ENCODE results near the gene SLC35G1. TPM values are rescaled to one million over a fixed set of nuclear protein-coding genes. Genes with fewer than 3 reads are reported as not detected.

Gene SLC35G1
- total and polyA plus RNA-seq, 2 of the 13 experiments (the other 11 are each of a cell fraction or from before 2014, with no cell fraction given): 2.5 to 4.5 TPM

GRCh38 chr10:93893646-93894515 is at the start of gene SLC35G1 (continued):
- TF ChIP-seq ZC3H13 (CRISPR knock-in tag; IDR thresholded peaks at IDR 0.05): 0 out of 2 replicates have a peak, but pooled peaks have one; percentile 34
- TF ChIP-seq KAT8 (CRISPR knock-in tag; IDR thresholded peaks at IDR 0.05): peak; percentile 40; the same call in 1 of the 2 replicates
- TF ChIP-seq ZBTB14 (CRISPR knock-in tag; IDR thresholded peaks at IDR 0.05): no peak
- TF ChIP-seq GLI4 (CRISPR knock-in tag; IDR thresholded peaks at IDR 0.05; ENCODE audit: borderline replicate concordance): no peak
- no peak for TF ChIP-seq ZNF234 (CRISPR knock-in tag; conservative IDR thresholded peaks at IDR 0.05)
- no peak for TF ChIP-seq GTF3A (CRISPR knock-in tag; conservative IDR thresholded peaks at IDR 0.05)
- no peak for TF ChIP-seq ZNF780A (CRISPR knock-in tag; IDR thresholded peaks at IDR 0.05)
- no peak for TF ChIP-seq NFYB (CRISPR knock-in tag; IDR thresholded peaks at IDR 0.05)
- no peak for TF ChIP-seq PRPF4 (IDR thresholded peaks at IDR 0.05; ENCODE audit: low read depth, low read length, poor library complexity, severe bottlenecking)
- TF ChIP-seq SSRP1 (CRISPR knock-in tag; IDR thresholded peaks at IDR 0.05): no peak
- TF ChIP-seq RELA (CRISPR knock-in tag; IDR thresholded peaks at IDR 0.05): no peak
- no peak for TF ChIP-seq TIGD3 (CRISPR knock-in tag; IDR thresholded peaks at IDR 0.05; ENCODE audit: borderline replicate concordance)
- TF ChIP-seq SIX4 (CRISPR knock-in tag; IDR thresholded peaks at IDR 0.05): no peak
- peak; percentile 64; the same call in 1 of the 2 replicates for TF ChIP-seq ZNF790 (CRISPR knock-in tag; IDR thresholded peaks at IDR 0.05; ENCODE audit: borderline replicate concordance)
- no peak for TF ChIP-seq PLRG1 (conservative IDR thresholded peaks at IDR 0.05)
- no peak for TF ChIP-seq CBX5 (CRISPR knock-in tag; IDR thresholded peaks at IDR 0.05; ENCODE audit: borderline replicate concordance)
- no peak for TF ChIP-seq ZNF558 (CRISPR knock-in tag; IDR thresholded peaks at IDR 0.05; ENCODE audit: borderline replicate concordance)
- TF ChIP-seq ZNF747 (CRISPR knock-in tag; IDR thresholded peaks at IDR 0.05; ENCODE audit: borderline replicate concordance): no peak
- TF ChIP-seq ZNF816 (CRISPR knock-in tag; IDR thresholded peaks at IDR 0.05; ENCODE audit: borderline replicate concordance): no peak
- no peak for TF ChIP-seq SNAPC5 (CRISPR knock-in tag; IDR thresholded peaks at IDR 0.05; ENCODE audit: borderline replicate concordance)
- TF ChIP-seq JUND (CRISPR knock-in tag; IDR thresholded peaks at IDR 0.05): no peak
- 0 out of 2 replicates have a peak, but pooled peaks have one; percentile 50 for TF ChIP-seq HINFP (CRISPR knock-in tag; IDR thresholded peaks at IDR 0.05; ENCODE audit: low read depth)
- no peak for TF ChIP-seq NFKBIZ (CRISPR knock-in tag; IDR thresholded peaks at IDR 0.05)
- TF ChIP-seq LRRFIP1 (CRISPR knock-in tag; conservative IDR thresholded peaks at IDR 0.05): no peak

All from HepG2 (cell line).